Measurements from ENCODE around the gene CTDP1. TPM values are rescaled to one million over a fixed set of nuclear protein-coding genes. Genes with fewer than 3 reads are reported as not detected.
"Not testable (repeated sequence)": the region's sequence is repeated elsewhere in the genome, so short reads cannot be mapped to it uniquely, and the experiment has no call there.

Gene CTDP1
- total RNA-seq, 1 donor from 2014 or later: 29.7 TPM

GRCh38 chr18:79738041-79738461 lies 58.4 kb downstream of the CTDP1 start:
- H3K36me3 ChIP-seq (ENCODE audit: control insufficient read depth, insufficient read depth, low read length): peaks cover 1% of the 10 kb centered on the region
- no peak for DNase-seq (ENCODE audit: low read depth)

GRCh38 chr18:79738581-79739439 lies 59.2 kb downstream of the CTDP1 start:
- Histone ChIP-seq H3K36me3 (ENCODE audit: control insufficient read depth, insufficient read depth, low read length) (peaks cover 1% of the 10 kb centered on the region), H3K27me3 (ENCODE audit: control insufficient read depth, insufficient read depth, low read length) (no peaks in the 10 kb centered on the region), H3K4me3 (ENCODE audit: low read depth, low read length) (no peak overlapping the region)
- no peak for TF ChIP-seq CTCF (IDR thresholded peaks at IDR 0.05; ENCODE audit: insufficient read depth, low read length, poor library complexity, severe bottlenecking)
- no peak for DNase-seq (ENCODE audit: low read depth)

More at GRCh38 chr18:79738041-79738461, 58.4 kb downstream of the CTDP1 start:
- TF ChIP-seq CTCF (IDR thresholded peaks at IDR 0.05; ENCODE audit: insufficient read depth, low read length, poor library complexity, severe bottlenecking): no peak
- Histone ChIP-seq H3K27me3 (ENCODE audit: control insufficient read depth, insufficient read depth, low read length) (no peaks in the 10 kb centered on the region), H3K4me3 (ENCODE audit: low read depth, low read length) (no peak overlapping the region)

- Histone ChIP-seq H3K27me3 (ENCODE audit: control insufficient read depth, insufficient read depth, low read length) (no peaks in the 10 kb centered on the region), H3K4me3 (ENCODE audit: low read depth, low read length) (no peak overlapping the region), H3K36me3 (ENCODE audit: control insufficient read depth, insufficient read depth, low read length) (peaks cover 1% of the 10 kb centered on the region)
- no peak for TF ChIP-seq CTCF (IDR thresholded peaks at IDR 0.05; ENCODE audit: insufficient read depth, low read length, poor library complexity, severe bottlenecking)
- no peak for DNase-seq (ENCODE audit: low read depth)
Measured at GRCh38 chr18:79739440-79739778, 59.8 kb downstream of the CTDP1 start.

GRCh38 chr18:79740047-79740446 lies 60.4 kb downstream of the CTDP1 start:
- not testable (repeated sequence) for H3K4me3 ChIP-seq (ENCODE audit: low read depth, low read length); H3K27me3 ChIP-seq (ENCODE audit: control insufficient read depth, insufficient read depth, low read length); DNase-seq (ENCODE audit: low read depth); H3K36me3 ChIP-seq (ENCODE audit: control insufficient read depth, insufficient read depth, low read length)

GRCh38 chr18:79740521-79741361 lies 61.1 kb downstream of the CTDP1 start:
- Histone ChIP-seq H3K27me3 (ENCODE audit: control insufficient read depth, insufficient read depth, low read length) (no peaks in the 10 kb centered on the region), H3K36me3 (ENCODE audit: control insufficient read depth, insufficient read depth, low read length) (peaks cover 1% of the 10 kb centered on the region), H3K4me3 (ENCODE audit: low read depth, low read length) (no peak overlapping the region)
- no peak for DNase-seq (ENCODE audit: low read depth)
- TF ChIP-seq CTCF (IDR thresholded peaks at IDR 0.05; ENCODE audit: insufficient read depth, low read length, poor library complexity, severe bottlenecking): no peak

GRCh38 chr18:79741362-79741700 lies 61.7 kb downstream of the CTDP1 start:
- no peak for TF ChIP-seq CTCF (IDR thresholded peaks at IDR 0.05; ENCODE audit: insufficient read depth, low read length, poor library complexity, severe bottlenecking)
- Histone ChIP-seq H3K4me3 (ENCODE audit: low read depth, low read length) (no peak overlapping the region), H3K27me3 (ENCODE audit: control insufficient read depth, insufficient read depth, low read length) (no peaks in the 10 kb centered on the region), H3K36me3 (ENCODE audit: control insufficient read depth, insufficient read depth, low read length) (peaks cover 1% of the 10 kb centered on the region)
- no peak for DNase-seq (ENCODE audit: low read depth)

All from kidney epithelial cell (primary cell).